HG03520 (cell line): ENCODE measurements around the gene GSTO1.

ENCODE experiments used
- ATAC-seq: cut with Tn5 transposase; IDR thresholded peaks from one replicate; pipeline ENCODE4 v1.9.1; 2021; ENCODE audit warnings: mild to moderate bottlenecking, moderate library complexity; ENCODE audit not compliant: unreplicated experiment

GSTO1 gene

GRCh38 chr10:104250371-104250770 lies 4.3 kb upstream of the GSTO1 start:
- ATAC-seq: no peak

GRCh38 chr10:104251443-104251842 lies 3.2 kb upstream of the GSTO1 start:
- ATAC-seq: no peak

DNA sequence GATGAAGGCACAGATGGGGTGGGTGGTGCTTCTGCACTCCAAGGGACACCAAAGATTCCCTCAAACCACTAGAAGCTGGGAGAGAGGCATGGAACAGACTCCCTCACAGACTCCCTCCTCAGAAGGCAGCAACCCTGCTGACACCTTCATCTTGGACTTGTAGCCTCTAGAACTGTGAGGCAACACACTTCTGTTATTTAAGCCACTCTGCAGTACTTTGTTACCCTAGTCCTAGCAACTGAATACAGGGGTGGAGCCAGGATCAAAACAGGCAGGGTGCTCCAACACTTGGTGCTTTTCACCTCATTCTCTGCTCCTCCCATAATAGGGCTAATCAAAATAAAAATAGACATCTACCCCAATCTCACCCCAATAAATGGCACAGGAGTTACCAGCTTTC lies 2.3 kb upstream of the GSTO1 start:
- no peak for ATAC-seq

- no peak for ATAC-seq
Measured at GRCh38 chr10:104253106-104253505, 1.6 kb upstream of the GSTO1 start.

DNA sequence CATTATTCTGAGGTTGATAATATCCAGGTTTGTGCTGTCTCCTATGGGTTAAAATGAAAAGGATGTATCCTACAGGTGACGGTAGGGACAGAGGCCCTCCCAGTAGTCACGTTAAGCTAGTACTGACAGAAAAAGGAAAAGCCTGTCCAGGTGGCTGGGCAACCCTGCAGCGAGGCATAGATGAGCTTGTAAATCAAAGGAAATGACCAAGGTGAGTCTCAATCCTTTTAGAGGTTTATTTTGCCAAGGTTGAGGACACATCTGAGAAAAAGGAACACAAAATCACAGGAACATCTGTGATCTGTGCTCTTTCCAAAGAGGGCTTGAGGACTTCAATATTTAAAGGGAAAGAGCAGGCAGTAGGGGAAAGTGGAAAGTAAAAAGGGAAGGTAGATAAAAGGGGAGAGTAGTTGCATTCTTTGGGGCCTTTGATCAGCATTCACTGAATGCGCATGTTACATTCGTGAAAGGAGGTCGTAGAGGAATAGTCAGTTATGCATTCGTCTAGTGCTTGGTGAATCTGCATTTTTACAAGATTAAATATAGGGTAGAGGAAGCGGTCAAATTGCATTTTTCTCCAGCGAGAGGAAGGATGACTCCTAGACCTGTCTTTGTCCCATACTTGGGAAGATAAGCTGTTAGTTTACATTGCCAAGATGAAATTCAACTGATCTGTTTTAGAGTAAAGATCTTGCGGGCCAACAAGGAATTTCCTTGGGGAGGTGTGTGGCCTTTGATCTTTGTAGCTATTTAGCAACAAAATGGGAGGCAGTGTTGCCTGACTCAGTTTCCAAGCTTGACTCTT lies 884 bp upstream of the GSTO1 start:
- no peak for ATAC-seq

DNA sequence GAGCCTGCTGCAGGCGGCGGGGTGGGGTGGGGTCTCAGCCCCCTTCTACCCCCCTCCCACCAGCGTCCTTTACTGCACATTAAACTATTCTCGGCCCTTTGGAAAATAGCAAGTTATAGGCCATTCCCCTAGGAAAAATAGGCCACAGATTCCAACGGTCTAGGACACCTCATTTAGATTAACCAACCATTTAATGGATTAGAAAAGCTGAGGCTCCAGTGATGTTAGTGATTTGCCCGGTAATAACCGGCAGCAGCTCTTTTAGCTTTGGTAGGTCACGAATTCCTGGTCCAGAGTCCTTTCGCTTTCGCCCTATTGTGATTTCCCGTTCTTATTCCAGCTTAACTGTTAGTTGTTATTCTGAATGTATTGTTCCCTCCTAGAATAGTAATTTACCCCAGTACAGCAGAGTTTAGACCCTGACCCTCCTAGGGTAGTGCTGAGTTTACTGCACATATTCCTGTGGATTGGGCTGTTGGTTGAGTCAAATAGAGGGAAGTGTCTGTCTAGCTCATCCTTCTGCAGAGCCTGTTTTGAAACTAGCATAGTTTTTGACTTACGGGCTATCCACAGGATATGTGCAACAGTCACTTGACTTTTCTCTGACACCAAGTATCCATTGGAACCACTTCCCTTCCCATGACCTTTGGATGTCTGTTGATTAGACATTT lies 754 bp downstream of the GSTO1 start:
- peak; percentile 49 for ATAC-seq

DNA sequence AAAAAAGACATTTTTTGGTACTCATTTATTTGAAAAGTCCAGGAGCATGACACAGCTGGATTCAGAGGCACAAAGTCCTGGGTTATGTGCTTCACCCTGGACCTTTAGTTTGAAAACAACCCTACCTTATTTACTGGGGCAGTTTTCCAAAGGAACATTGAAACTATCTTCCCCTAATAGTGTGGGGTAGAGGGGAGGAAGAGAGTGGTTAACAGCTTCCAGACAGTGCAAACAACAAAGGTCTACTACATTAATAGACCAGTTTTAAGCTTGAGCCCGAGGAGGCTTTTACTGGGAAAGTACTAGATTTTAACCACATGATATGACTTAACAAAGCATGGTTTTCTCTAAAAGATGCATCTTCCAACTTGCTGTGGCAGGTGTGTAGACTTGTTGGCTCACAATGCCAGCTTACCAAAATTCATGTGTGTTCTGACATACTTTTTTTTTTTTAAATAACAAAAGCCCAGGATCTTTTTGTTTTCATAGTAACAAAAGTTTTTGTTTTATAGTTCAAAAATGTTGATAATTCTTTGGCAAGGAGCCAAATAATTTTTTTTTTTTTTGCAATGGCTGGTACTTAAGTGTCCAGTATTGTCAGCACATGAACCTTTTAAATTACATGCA lies 1.8 kb downstream of the GSTO1 start:
- ATAC-seq: no peak

GRCh38 chr10:104257235-104257634 lies 2.5 kb downstream of the GSTO1 start:
- no peak for ATAC-seq

DNA sequence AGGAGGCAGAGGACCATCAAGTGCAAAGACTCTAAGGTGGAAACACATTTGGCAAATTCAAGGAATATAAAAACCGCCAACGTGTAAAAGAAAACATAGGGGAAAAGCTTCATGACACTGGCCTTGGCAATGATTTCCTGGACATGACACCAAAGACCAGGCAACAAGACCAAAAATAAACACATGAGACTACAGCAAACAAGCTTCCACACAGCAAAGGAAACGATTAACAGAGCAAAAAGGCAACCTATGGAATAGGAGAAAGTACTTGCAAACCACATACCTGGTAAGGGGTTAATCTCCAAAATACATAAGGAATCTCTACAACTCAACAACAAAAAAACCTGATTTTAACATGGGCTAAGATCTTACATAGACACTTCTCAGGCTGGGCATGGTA lies 3.5 kb downstream of the GSTO1 start:
- ATAC-seq: no peak

GRCh38 chr10:104259456-104259855 lies 4.8 kb downstream of the GSTO1 start:
- no peak for ATAC-seq

DNA sequence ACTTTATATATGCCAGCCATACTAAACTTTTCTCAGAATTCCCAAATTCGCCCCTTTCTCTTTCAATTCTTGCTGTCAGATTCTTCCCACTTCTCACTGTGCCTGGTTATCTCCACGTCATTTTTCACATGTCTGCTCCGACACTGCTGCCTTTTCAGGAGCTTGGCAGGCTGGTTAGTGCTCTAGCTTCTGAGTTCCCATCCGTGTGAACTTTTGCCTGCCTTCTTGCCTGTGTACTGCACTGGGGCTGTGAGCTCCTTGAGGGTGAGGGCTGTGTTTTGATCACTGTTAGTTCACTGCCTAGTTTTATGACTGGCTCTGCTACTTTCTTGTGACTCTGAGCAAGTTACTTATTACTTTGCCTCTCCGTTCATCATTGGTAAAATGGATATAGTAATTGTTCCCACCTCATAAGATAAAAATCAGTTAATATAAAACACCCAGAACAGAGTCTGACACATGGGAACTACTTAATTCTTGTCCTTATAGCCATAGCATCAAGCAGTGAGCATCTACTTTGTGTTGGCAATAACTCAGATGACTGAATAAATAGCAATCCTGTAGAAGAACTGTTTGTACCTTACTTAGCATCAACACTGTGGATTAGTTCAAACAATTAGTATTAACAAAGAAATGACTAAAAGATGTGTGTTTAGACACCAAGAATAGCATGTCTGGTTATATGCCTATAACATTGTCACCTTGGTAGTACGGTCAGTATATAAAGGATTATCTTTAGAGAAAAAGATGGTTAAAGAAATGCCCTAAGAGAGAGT lies 5.5 kb downstream of the GSTO1 start:
- ATAC-seq: no peak

DNA sequence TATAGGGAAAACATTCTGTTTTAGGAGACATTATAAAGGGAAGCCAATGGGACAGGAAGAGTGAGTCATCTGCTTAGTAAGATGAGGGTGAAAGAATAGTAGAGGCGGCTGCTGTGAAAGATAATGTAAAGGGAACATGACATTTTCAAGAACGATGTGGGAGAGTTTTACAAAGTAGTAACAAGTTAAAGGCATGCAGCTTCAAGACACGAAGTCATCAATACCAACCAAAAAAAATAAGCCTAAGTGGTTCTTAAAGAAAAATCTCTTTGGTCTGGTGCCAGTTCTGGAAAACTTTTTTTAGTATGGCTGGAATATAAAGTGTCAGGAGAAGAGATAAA lies 6.1 kb downstream of the GSTO1 start:
- ATAC-seq: no peak

GRCh38 chr10:104262055-104262454 lies 7.4 kb downstream of the GSTO1 start:
- no peak for ATAC-seq

DNA sequence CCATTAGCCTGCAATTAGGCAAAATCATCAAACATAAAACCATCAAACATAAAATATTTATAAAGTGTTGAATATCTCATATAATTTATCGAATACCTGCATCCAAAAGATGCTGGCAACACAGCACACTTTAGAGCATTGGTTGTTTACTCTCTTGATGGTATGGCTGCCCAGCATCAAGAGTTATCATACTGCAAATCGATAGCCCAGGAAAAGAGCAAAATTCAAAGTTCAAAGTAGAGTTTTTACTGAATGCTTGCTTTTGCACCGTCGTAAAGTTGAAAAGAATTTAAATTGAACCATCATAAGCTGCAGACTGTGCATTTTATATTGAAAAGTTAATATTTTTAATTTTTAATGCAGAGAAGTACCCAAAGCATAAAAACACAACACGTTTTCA lies 10.1 kb downstream of the GSTO1 start:
- no peak for ATAC-seq

GRCh38 chr10:104267721-104268404 lies 13.2 kb downstream of the GSTO1 start:
- ATAC-seq: no peak

- ATAC-seq: no peak
Measured at GRCh38 chr10:104268405-104268712, 13.7 kb downstream of the GSTO1 start.

- peak; percentile 99 for ATAC-seq
Measured at GRCh38 chr10:104268713-104269645, 14.3 kb downstream of the GSTO1 start, which contains the start of gene GSTO2. GSTO2 (plus strand) TSS chr10:104269184; CDS start chr10:104274916, 5,732 bp downstream.

- no peak for ATAC-seq
Measured at GRCh38 chr10:104273286-104273685, 18.6 kb downstream of the GSTO1 start.

- no peak for ATAC-seq
Measured at GRCh38 chr10:104273899-104274575, 19.3 kb downstream of the GSTO1 start.
